Uterus (tissue), 2 donors: Measurements from ENCODE around the gene TRMT61B.

Experiments
- POLR2A ChIP-seq, 2 donors: fragments of 450-650 bp; IDR thresholded peaks; one replicate each; pipeline ENCODE4 v1.6.1; 2016; ENCODE audit warnings: antibody characterized with exemption in 2 of 2, mild to moderate bottlenecking in 1 of 2, moderate library complexity in 1 of 2
- TF ChIP-seq, protein P1 (sequence below), 4 experiments: fragments of 200-600 bp in 2 of 4; fragments of 450-650 bp in 2 of 4; sonication (generic) in 2 of 4; IDR thresholded peaks; one replicate each; pipeline ENCODE4 v1.5.1; 2016 to 2019; ENCODE audit warnings: antibody characterized with exemption in 4 of 4, mild to moderate bottlenecking in 2 of 4, moderate library complexity in 1 of 4

DNA sequence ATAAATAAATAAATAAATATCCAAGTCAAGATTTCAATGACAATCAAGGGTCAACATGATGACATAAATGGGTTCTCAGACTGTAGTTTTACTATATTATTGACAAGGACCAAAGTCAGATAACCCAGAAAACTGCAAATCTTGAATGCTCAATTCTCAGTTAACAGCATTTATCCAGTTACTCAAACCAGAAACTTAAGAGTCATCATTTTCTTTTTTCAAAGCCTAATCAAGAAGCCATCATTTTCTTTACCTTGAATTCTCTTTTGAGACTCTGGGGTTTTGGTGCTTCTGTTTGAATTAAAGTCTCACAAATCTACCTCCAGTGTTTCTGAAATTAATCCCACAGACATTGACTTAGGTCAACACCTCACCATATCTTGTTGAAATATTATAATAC lies 14.1 kb downstream of the TRMT61B start:
- TF ChIP-seq, protein P1, sequence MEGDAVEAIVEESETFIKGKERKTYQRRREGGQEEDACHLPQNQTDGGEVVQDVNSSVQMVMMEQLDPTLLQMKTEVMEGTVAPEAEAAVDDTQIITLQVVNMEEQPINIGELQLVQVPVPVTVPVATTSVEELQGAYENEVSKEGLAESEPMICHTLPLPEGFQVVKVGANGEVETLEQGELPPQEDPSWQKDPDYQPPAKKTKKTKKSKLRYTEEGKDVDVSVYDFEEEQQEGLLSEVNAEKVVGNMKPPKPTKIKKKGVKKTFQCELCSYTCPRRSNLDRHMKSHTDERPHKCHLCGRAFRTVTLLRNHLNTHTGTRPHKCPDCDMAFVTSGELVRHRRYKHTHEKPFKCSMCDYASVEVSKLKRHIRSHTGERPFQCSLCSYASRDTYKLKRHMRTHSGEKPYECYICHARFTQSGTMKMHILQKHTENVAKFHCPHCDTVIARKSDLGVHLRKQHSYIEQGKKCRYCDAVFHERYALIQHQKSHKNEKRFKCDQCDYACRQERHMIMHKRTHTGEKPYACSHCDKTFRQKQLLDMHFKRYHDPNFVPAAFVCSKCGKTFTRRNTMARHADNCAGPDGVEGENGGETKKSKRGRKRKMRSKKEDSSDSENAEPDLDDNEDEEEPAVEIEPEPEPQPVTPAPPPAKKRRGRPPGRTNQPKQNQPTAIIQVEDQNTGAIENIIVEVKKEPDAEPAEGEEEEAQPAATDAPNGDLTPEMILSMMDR (IDR thresholded peaks at IDR 0.05): no peak
- TF ChIP-seq POLR2A (IDR thresholded peaks at IDR 0.05): no peak
